Stomach (tissue), 4 donors: ENCODE measurements around the gene EPHA6.

ENCODE experiments used
- CTCF ChIP-seq, 7 experiments: fragments of 450-650 bp in 4 of 7; fragments of 200-600 bp in 3 of 7; sonication (generic) in 3 of 7; IDR thresholded peaks; one replicate each; pipeline ENCODE4 v1.5.1; 2016 to 2019; ENCODE audit warnings: antibody characterized with exemption in 7 of 7, control low read depth in 2 of 7, mild to moderate bottlenecking in 1 of 7
- EP300 ChIP-seq: sonication (generic); formaldehyde crosslinking; IDR thresholded peaks from one replicate; pipeline ENCODE4 v1.6.1; 2017; ENCODE audit warnings: antibody characterized with exemption
- POLR2A ChIP-seq, 4 donors: fragments of 450-650 bp; IDR thresholded peaks; one replicate each; pipeline ENCODE4 v1.6.1; 2016; ENCODE audit warnings: antibody characterized with exemption in 4 of 4, control low read depth in 2 of 4, mild to moderate bottlenecking in 1 of 4, moderate library complexity in 1 of 4
- POLR2AphosphoS5 ChIP-seq, 3 donors: sonication (generic); formaldehyde crosslinking; IDR thresholded peaks; one replicate each; pipeline ENCODE4 v1.6.1; 2016; ENCODE audit warnings: antibody characterized with exemption in 3 of 3

DNA sequence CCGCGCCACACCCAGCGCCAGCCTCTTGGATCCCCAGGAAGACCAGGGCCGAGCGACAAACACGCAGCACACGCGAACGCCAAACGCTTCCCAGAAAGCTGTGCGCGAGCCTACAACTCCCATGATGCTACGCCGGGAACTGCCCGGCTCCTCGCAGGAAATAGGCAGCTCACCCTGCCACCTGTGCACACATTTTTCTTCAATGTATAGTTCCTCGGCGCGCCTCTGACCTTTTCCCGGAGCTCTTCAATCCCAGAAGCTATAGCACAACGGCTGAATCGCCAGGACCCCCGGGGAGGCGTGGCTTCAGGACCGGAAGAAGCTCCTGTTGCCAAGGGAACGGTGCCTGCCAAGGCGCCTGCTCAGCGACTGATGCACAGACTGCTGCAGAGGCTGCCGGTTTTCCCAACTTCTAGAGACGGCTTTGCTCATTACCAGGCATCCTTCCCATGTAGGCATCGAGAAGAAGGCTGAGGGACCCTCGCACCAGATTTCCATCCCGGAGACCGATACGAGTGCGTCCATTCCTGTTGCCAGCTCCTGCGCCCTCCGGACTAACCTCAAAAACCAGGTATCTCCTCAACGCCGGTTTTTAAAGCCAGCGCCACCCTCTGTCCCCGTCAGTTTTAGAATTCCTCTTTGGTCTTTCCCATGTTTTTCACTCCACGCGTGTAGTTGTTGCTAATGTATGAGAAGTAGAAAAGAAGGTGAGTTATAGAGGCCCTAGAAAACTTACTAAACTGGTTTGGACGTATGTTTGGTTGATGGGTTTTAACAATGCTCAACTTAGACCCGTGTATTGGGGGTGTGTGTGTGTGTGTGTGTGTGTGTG, 950.2 kb downstream of the EPHA6 start, which contains the start of gene ARL6:
- TF ChIP-seq CTCF (IDR thresholded peaks at IDR 0.05) (peak in 1 of 7 experiments; percentile 5), POLR2A (IDR thresholded peaks at IDR 0.05) (no peak), EP300 (no peak), POLR2AphosphoS5 (IDR thresholded peaks at IDR 0.05) (peak; percentile 26 to 76 (median 50))
